Activated naive CD8-positive, alpha-beta T cell treated with anti-CD3 and anti-CD28 coated beads for 36 hours (primary cell): ENCODE data around the gene TMEM184B. TPM values are rescaled to one million over a fixed set of nuclear protein-coding genes. Genes with fewer than 3 reads are reported as not detected.

ENCODE experiments used
- DNase-seq: peaks from one replicate; pipeline ENCODE4 v3.0.0; 2021
- H3K27ac Mint-ChIP-seq: one replicate; pipeline ENCODE4 v1.8.0; 2022; ENCODE audit warnings: mild to moderate bottlenecking, moderate library complexity, mixed read lengths
- H3K27me3 Mint-ChIP-seq: one replicate; pipeline ENCODE4 v1.8.0; 2022; ENCODE audit warnings: mild to moderate bottlenecking, mixed read lengths
- H3K36me3 Mint-ChIP-seq: one replicate; pipeline ENCODE4 v1.8.0; 2021; ENCODE audit warnings: mild to moderate bottlenecking, mixed read lengths
- H3K4me1 Mint-ChIP-seq: one replicate; pipeline ENCODE4 v1.8.0; 2021; ENCODE audit warnings: mixed read lengths
- H3K4me3 Mint-ChIP-seq: one replicate; pipeline ENCODE4 v1.8.0; 2022; ENCODE audit warnings: mild to moderate bottlenecking, moderate library complexity, mixed read lengths
- H3K9me3 Mint-ChIP-seq: one replicate; pipeline ENCODE4 v1.8.0; 2022; ENCODE audit warnings: mixed read lengths
- total RNA-seq, 2 experiments: library from RNA; stranded (reverse); gene quantifications; one replicate each; pipeline ENCODE4 v1.2.3, GENCODE V29; 2021

Gene TMEM184B
- total RNA-seq, 2 experiments from 2014 or later: 18.2 to 20.0 TPM

GRCh38 chr22:38250643-38251340 lies 22.0 kb downstream of the TMEM184B start:
- H3K27ac Mint-ChIP-seq: no peak overlapping the region
- peaks cover 9% of the 10 kb centered on the region for H3K36me3 Mint-ChIP-seq
- DNase-seq: no peak
- no peak overlapping the region for H3K4me3 Mint-ChIP-seq
- no peaks in the 10 kb centered on the region for H3K9me3 Mint-ChIP-seq
- no peaks in the 10 kb centered on the region for H3K4me1 Mint-ChIP-seq
- H3K27me3 Mint-ChIP-seq: no peaks in the 10 kb centered on the region

- DNase-seq: no peak
- Mint-ChIP-seq H3K4me1 (no peaks in the 10 kb centered on the region), H3K27ac (no peak overlapping the region), H3K27me3 (no peaks in the 10 kb centered on the region), H3K36me3 (peaks cover 9% of the 10 kb centered on the region), H3K4me3 (no peak overlapping the region), H3K9me3 (no peaks in the 10 kb centered on the region)
These were observed 22.8 kb downstream of the TMEM184B start for GRCh38 chr22:38249803-38250642.

- H3K9me3 Mint-ChIP-seq: no peaks in the 10 kb centered on the region
- peaks cover 9% of the 10 kb centered on the region for H3K36me3 Mint-ChIP-seq
- H3K4me1 Mint-ChIP-seq: no peaks in the 10 kb centered on the region
- no peak overlapping the region for H3K4me3 Mint-ChIP-seq
- DNase-seq: no peak
- H3K27me3 Mint-ChIP-seq: no peaks in the 10 kb centered on the region
- no peak overlapping the region for H3K27ac Mint-ChIP-seq
These were observed 23.5 kb downstream of the TMEM184B start for GRCh38 chr22:38249301-38249700.

GRCh38 chr22:38248280-38248679 lies 24.5 kb downstream of the TMEM184B start:
- H3K9me3 Mint-ChIP-seq: no peaks in the 10 kb centered on the region
- H3K4me1 Mint-ChIP-seq: no peaks in the 10 kb centered on the region
- DNase-seq: no peak
- peaks cover 9% of the 10 kb centered on the region for H3K36me3 Mint-ChIP-seq
- H3K27ac Mint-ChIP-seq: no peak overlapping the region
- no peak overlapping the region for H3K4me3 Mint-ChIP-seq
- no peaks in the 10 kb centered on the region for H3K27me3 Mint-ChIP-seq

DNA sequence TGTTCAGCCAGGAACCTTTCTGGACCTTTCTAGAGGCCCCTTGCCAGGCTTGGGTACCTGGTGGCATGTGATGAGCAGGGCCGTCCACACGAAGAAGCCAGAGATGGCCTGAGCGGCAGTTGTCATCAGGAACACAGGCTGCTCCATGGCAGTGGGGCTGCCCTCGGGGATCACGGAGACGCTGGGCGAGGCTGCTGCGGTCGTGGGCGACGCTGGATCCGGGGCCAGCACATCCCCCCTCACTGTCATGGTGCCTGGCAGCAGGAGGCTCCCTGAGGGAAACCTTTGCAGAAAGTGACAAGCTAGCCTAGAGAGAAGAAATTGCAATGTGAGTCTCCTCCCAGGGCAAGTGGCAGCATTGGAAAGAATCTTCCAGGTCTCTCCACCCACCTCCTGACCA lies 25.1 kb downstream of the TMEM184B start:
- Mint-ChIP-seq H3K27ac (no peak overlapping the region), H3K4me3 (no peak overlapping the region), H3K36me3 (peaks cover 9% of the 10 kb centered on the region), H3K27me3 (no peaks in the 10 kb centered on the region), H3K4me1 (no peaks in the 10 kb centered on the region), H3K9me3 (no peaks in the 10 kb centered on the region)
- DNase-seq: no peak

DNA sequence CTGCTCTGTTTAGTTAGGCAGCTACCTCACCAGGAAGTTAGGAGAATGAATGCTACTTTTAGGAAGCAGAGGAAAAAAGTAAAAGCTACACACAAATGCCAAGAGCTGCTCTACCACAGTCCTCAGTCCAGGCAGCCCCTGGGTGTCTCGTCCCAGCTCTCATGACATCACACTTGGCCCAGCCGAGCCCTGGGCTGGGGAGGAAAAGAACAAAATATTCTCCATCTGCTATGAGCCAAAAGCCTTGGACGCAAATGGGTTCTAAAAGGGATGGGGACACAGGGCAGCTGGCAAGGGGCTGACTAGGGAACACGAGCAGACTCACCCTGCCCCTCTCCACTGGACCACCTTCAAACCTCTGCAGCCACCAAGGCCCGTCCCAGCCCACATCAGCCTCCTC lies 26.1 kb downstream of the TMEM184B start:
- DNase-seq: no peak
- no peaks in the 10 kb centered on the region for H3K27me3 Mint-ChIP-seq
- no peaks in the 10 kb centered on the region for H3K9me3 Mint-ChIP-seq
- peaks cover 9% of the 10 kb centered on the region for H3K36me3 Mint-ChIP-seq
- no peaks in the 10 kb centered on the region for H3K4me1 Mint-ChIP-seq
- no peak overlapping the region for H3K27ac Mint-ChIP-seq
- H3K4me3 Mint-ChIP-seq: no peak overlapping the region

GRCh38 chr22:38246046-38246658 lies 26.7 kb downstream of the TMEM184B start:
- Mint-ChIP-seq H3K4me1 (no peaks in the 10 kb centered on the region), H3K9me3 (no peaks in the 10 kb centered on the region), H3K27me3 (no peaks in the 10 kb centered on the region), H3K27ac (no peak overlapping the region), H3K36me3 (peaks cover 9% of the 10 kb centered on the region), H3K4me3 (no peak overlapping the region)
- DNase-seq: no peak

DNA sequence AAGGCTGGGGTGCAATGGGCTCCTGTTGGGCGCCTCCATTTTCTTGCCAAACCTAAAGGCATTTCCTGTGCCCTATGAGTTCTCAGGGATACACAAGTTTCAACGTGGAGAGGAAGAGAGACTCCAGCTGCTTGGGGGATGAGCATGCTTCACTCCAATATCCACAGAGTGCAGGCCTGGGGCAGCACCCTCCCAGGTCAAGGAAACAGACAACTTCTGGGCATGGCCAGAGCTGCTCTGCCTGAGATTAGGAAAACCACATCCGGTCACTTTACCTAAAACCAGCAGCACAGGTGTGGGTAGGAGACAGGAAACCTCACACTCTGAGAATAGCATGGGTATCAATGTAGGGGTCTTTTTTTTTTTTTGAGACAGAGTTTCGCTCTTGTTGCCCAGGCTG lies 28.7 kb downstream of the TMEM184B start:
- H3K4me3 Mint-ChIP-seq: no peak overlapping the region
- no peak overlapping the region for H3K27ac Mint-ChIP-seq
- H3K4me1 Mint-ChIP-seq: peaks cover 3% of the 10 kb centered on the region
- H3K9me3 Mint-ChIP-seq: no peaks in the 10 kb centered on the region
- H3K27me3 Mint-ChIP-seq: no peaks in the 10 kb centered on the region
- no peak for DNase-seq
- H3K36me3 Mint-ChIP-seq: peaks cover 3% of the 10 kb centered on the region

DNA sequence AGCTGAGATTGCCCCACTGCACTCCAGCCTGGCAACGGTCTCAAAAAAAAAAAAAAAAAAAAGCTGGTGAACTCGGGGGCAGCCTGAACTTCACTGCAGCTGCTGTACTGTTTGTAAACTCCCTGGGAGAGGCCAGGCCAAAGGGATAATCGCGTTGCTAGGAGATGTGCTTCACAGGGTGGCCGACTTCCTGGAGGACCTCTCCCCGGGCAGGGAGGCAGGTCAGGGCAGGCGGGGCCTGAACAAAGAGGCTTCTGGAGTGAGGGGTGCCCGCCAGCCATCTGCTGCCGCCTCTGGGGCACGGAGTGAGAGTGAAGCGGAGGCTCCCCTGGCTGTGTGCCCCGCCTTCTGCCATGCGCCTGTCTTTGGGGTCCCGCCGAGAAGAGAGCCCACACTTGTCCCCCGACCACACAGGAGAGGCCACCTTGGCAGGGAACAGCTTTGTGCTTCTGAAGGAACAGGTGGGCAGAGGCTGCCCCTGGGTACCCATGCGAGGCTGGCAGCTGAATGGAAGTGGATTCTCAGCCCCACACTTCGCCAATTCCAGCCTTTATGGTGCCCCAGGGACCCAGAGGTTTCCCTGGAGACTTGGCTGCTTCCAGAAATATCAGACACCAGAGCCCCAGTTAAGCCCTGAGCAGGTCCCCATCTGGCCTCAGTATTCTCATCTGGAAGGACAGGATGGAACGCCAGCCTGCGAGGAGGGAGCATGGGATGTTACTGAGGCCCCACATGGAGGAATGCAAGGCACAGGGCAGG lies 29.6 kb downstream of the TMEM184B start:
- DNase-seq: no peak
- Mint-ChIP-seq H3K9me3 (no peaks in the 10 kb centered on the region), H3K27me3 (no peaks in the 10 kb centered on the region), H3K36me3 (peaks cover 3% of the 10 kb centered on the region), H3K4me1 (peaks cover 3% of the 10 kb centered on the region), H3K4me3 (no peak overlapping the region), H3K27ac (no peak overlapping the region)

DNA sequence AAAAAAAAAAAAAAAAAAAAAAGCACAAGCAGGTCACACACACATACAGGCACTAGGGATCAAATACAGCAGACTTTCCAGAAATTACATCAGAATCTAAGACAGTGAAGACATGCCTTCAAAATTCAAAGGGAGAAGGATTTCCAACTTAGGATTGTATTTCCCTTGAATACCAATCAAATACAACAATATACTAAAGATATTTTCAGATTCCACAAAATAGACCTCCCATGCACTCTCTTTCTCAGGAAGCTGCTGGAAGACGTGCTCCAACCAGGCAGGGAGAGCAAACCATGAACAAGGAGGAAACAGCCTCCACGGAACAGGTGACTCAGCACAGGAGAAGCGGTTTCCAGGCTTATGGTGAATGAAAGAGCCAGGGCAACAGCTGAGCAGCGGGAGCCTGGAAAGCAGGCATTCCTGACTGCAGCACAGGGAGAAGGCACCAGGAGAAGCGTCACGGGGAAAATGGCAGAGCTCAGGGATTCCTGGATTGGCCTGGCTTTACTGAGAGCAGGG lies 32.0 kb downstream of the TMEM184B start:
- Mint-ChIP-seq H3K9me3 (no peaks in the 10 kb centered on the region), H3K4me1 (peaks cover 3% of the 10 kb centered on the region), H3K36me3 (peaks cover 3% of the 10 kb centered on the region), H3K27ac (no peak overlapping the region), H3K27me3 (no peaks in the 10 kb centered on the region), H3K4me3 (no peak overlapping the region)
- DNase-seq: no peak

DNA sequence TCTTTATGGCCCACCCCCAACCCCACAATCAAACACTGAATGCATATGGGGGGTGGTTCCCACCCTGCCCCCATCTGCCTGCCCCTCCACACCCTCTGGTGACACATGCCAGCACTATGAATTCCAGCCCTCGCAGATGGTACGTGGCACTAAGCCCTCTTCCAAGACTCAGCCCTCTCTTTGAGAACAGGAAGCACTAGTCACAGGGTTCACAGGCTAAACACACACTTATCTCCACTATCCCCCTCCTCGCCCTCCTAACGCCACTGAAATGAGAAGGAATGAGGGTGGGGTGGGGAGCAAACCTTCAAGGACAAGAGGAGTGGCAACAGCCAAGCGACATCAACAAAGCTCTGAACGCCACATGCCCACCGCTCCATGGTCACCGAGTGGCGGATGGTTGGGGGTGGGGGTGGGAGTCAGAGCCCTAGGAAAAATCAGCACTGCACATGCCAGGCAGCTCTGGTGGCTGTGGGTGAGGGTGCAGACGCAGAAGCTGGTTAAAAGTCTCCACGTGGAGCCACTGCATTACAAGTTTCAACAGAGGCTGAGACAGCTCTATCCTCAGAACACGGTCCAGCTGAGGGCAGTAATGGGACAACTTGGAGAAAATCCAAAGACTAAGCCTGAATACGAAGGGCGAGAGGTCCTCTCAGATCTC lies 33.6 kb downstream of the TMEM184B start:
- no peak overlapping the region for H3K4me3 Mint-ChIP-seq
- H3K27me3 Mint-ChIP-seq: no peaks in the 10 kb centered on the region
- H3K27ac Mint-ChIP-seq: no peak overlapping the region
- no peak for DNase-seq
- no peaks in the 10 kb centered on the region for H3K9me3 Mint-ChIP-seq
- H3K4me1 Mint-ChIP-seq: peaks cover 3% of the 10 kb centered on the region
- peaks cover 3% of the 10 kb centered on the region for H3K36me3 Mint-ChIP-seq

DNA sequence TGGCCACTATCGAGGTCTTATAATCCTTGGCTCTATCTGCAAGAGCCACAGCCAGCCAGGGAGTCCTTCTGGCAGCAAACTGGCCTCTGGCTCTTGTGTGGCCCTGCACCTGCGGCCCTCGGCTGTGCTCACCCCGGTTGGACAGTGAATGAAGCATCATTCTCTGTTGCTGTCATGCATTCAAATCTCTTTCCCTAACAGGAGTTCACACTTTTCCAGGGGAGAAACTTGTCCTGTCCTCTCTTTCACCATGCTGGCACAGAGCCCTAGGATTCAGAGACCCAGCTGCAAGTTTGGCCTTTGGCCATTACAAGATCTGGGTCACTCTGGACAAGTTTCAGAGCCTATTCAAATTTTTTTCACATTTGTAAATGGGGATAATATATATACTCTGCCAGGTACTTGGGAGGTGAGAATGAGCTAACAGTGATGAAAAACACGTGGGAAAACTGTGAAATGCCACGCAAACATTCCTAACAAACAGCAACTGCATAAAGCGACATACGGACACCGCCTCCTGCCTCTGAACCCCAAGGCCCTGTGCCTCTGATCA lies 34.2 kb downstream of the TMEM184B start:
- no peak overlapping the region for H3K4me3 Mint-ChIP-seq
- DNase-seq: no peak
- H3K27me3 Mint-ChIP-seq: no peaks in the 10 kb centered on the region
- H3K36me3 Mint-ChIP-seq: peaks cover 3% of the 10 kb centered on the region
- H3K27ac Mint-ChIP-seq: no peak overlapping the region
- no peaks in the 10 kb centered on the region for H3K9me3 Mint-ChIP-seq
- H3K4me1 Mint-ChIP-seq: peaks cover 3% of the 10 kb centered on the region

DNA sequence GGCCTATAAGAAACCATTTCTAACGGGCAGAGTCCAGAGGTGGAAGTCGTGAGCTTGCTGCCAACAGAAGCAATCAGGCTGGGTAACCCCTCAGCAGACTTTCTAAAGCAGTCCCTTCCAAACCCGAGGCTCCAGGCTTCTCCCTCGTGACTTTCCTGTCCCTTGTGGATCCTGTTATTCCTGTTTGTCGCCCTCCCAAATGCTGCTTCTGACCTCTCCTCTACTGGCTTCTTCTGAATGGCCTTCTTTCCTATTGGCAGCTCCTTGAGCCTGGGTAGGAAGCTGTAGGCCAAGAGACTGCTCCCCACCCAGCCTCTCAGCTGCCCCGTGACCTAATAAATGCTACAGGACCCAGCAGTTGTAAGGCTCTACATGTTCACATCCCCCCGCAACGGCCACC lies 36.0 kb downstream of the TMEM184B start:
- Mint-ChIP-seq H3K4me3 (no peak overlapping the region), H3K27ac (no peak overlapping the region), H3K9me3 (no peaks in the 10 kb centered on the region), H3K36me3 (peaks cover 3% of the 10 kb centered on the region), H3K4me1 (peaks cover 3% of the 10 kb centered on the region), H3K27me3 (no peaks in the 10 kb centered on the region)
- DNase-seq: no peak

DNA sequence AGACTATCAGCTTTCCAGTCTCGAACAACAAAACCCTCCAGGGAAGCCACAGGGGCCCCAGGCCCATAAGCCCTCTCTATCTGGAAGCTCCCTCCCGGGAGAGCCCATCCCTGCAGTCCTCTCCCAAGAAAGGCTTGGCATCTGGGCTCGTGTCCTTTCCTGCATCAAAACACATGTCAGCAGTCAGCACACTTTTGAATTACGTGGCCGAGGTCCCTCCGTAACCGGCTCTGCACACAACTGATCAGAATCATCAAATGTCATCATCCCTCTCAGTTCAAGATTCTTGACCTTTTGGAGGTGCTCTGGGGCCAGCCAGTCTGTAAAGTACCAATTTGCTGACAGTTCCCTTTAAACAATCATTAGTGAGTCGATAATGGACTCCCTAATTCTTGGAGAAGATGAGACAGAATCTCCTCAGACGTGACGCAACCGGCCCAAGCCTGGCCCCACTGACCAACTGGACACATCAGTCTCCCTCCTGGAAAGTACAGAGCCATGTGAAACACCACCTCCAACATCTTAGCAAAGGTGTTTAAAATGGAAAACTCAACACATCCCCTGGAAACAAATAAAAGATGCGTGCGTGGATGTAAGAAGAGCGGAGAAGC lies 37.5 kb downstream of the TMEM184B start:
- Mint-ChIP-seq H3K4me3 (no peak overlapping the region), H3K36me3 (peaks cover 7% of the 10 kb centered on the region), H3K27ac (no peak overlapping the region), H3K4me1 (no peaks in the 10 kb centered on the region), H3K9me3 (no peaks in the 10 kb centered on the region), H3K27me3 (no peaks in the 10 kb centered on the region)
- DNase-seq: no peak
